HepG2 (cell line): ENCODE data around the gene C10orf90. TPM values are rescaled to one million over a fixed set of nuclear protein-coding genes. Genes with fewer than 3 reads are reported as not detected.

Experiments
- ATAC-seq: fragments of 200-7000 bp; cut with Tn5 transposase; 3 replicates; pipeline ENCODE4 v1.9.1; 2020; ENCODE audit warnings: mild to moderate bottlenecking, moderate library complexity
- BruUV-seq: library from RNA; stranded (reverse); fragments of 400-500 nt; replicated peaks from 2 replicates; lab custom pipeline; 2021; lab: Mats Ljungman, UMichigan
- CTCF ChIA-PET: fragments of 300-600 bp; formaldehyde crosslinking; extraction: SDS; loops from one replicate; lab custom pipeline; 2021; ENCODE audit warnings: low total read pairs, inconsistent platforms, low intra/inter-chr PET ratio; lab: Yijun Ruan, JAX
- POLR2A ChIA-PET: fragments of 350-600 bp; sonication (Branson Sonifier 250); formaldehyde crosslinking; loops from one replicate; lab custom pipeline; 2020; ENCODE audit warnings: antibody characterized with exemption, inconsistent platforms; lab: Yijun Ruan, JAX
- DNase-seq: peaks from one replicate; pipeline ENCODE4 v3.0.0-alpha.2; 2015; ENCODE audit warnings: low spot score
- FAIRE-seq: peaks from 3 replicates; lab custom pipeline; 2011; peaks lifted over from hg19 to GRCh38; lab: Jason Lieb, UNC
- H2AFZ ChIP-seq: one replicate; pipeline ENCODE4 v1.6.1; 2011; ENCODE audit warnings: low read length, inconsistent platforms
- H3K27ac ChIP-seq: fragments of 300-600 bp; 3 replicates; pipeline ENCODE4 v1.8.0; 2011; ENCODE audit warnings: mixed run types, mild to moderate bottlenecking, mixed read lengths, low read length, inconsistent platforms; ENCODE audit not compliant: insufficient read depth; ENCODE audit errors: extremely low read length
- H3K27me3 ChIP-seq, 2 experiments: fragments of 200-600 bp in 1 of 2; 2 replicates in 1 of 2; 3 replicates in 1 of 2; pipeline versions ENCODE4 v1.6.0 to v1.8.0; 2011; ENCODE audit warnings: low read length in 2 of 2, mild to moderate bottlenecking in 2 of 2, moderate library complexity in 2 of 2, inconsistent platforms in 1 of 2; ENCODE audit not compliant: insufficient read depth in 2 of 2, control insufficient read depth in 1 of 2
- H3K36me3 ChIP-seq, 2 experiments: fragments of 200-600 bp in 1 of 2; replicated peaks in 1 of 2; 2 replicates in 1 of 2; 3 replicates in 1 of 2; pipeline versions ENCODE4 v1.5.1 to v1.8.0; 2011; ENCODE audit warnings: low read length in 2 of 2, inconsistent platforms in 1 of 2; ENCODE audit not compliant: insufficient read depth in 2 of 2, control insufficient read depth in 1 of 2
- H3K4me1 ChIP-seq: 2 replicates; pipeline ENCODE4 v1.5.1; 2012; ENCODE audit warnings: low read length, inconsistent platforms; ENCODE audit not compliant: insufficient read depth
- H3K4me2 ChIP-seq: 2 replicates; pipeline ENCODE4 v1.6.0; 2011; ENCODE audit warnings: low read depth, low read length, inconsistent platforms
- H3K4me3 ChIP-seq, 3 experiments: fragments of 200-600 bp in 1 of 3; sonication (generic), shearing (Covaris generic) in 1 of 3; replicated peaks in 1 of 3; 2 replicates each; pipeline ENCODE4 v1.5.1; 2011 to 2016; ENCODE audit warnings: low read length in 3 of 3, inconsistent platforms in 2 of 3, low read depth in 2 of 3, mild to moderate bottlenecking in 2 of 3, control low read depth in 1 of 3, mixed read lengths in 1 of 3; ENCODE audit not compliant: insufficient read depth in 1 of 3
- H3K79me2 ChIP-seq: one replicate; pipeline ENCODE4 v1.6.1; 2011; ENCODE audit warnings: low read length, inconsistent platforms; ENCODE audit not compliant: insufficient read depth
- H3K9ac ChIP-seq: 2 replicates; pipeline ENCODE4 v1.6.0; 2011; ENCODE audit warnings: mild to moderate bottlenecking, low read depth, low read length, inconsistent platforms; ENCODE audit not compliant: insufficient read depth
- H3K9me3 ChIP-seq: 2 replicates; pipeline ENCODE4 v1.5.1; 2012; ENCODE audit warnings: mild to moderate bottlenecking, low read length
- H4K20me1 ChIP-seq: 2 replicates; pipeline ENCODE4 v1.6.0; 2011; ENCODE audit warnings: inconsistent platforms, mild to moderate bottlenecking, low read length, moderate library complexity; ENCODE audit not compliant: insufficient read depth
- HNRNPLL ChIP-seq: fragments of 200-400 bp; formaldehyde crosslinking; IDR thresholded peaks from 2 replicates; pipeline ENCODE4 v1.6.1; 2017; ENCODE audit warnings: mild to moderate bottlenecking, low read depth, low read length; ENCODE audit not compliant: poor library complexity, severe bottlenecking
- MTA1 ChIP-seq: sonication (generic); formaldehyde crosslinking; IDR thresholded peaks from 2 replicates; pipeline ENCODE4 v1.4.0; 2020; ENCODE audit warnings: missing genetic modification reagents, mild to moderate bottlenecking, borderline replicate concordance
- MTA3 ChIP-seq: sonication (generic); formaldehyde crosslinking; IDR thresholded peaks from 2 replicates; pipeline ENCODE4 v1.4.0; 2020; ENCODE audit warnings: missing genetic modification reagents
- PRDM10 ChIP-seq: sonication (generic); formaldehyde crosslinking; IDR thresholded peaks from 2 replicates; pipeline ENCODE4 v1.4.0; 2020; ENCODE audit warnings: low read depth, missing genetic modification reagents
- ZNF275 ChIP-seq: sonication (generic); formaldehyde crosslinking; IDR thresholded peaks from 2 replicates; pipeline ENCODE4 v1.8.0; 2022; ENCODE audit warnings: missing genetic modification reagents, mild to moderate bottlenecking, inconsistent platforms, borderline replicate concordance
- ZNF644 ChIP-seq: IDR thresholded peaks from 2 replicates; pipeline ENCODE4 v1.6.1; 2016; ENCODE audit warnings: low read depth
- ZSCAN20 ChIP-seq: sonication (generic); formaldehyde crosslinking; IDR thresholded peaks from 2 replicates; pipeline ENCODE4 v1.4.0; 2020; ENCODE audit warnings: missing genetic modification reagents, mild to moderate bottlenecking, borderline replicate concordance
- WGBS: methylation state at CpG from one replicate; pipeline ENCODE4 v1.1.6; 2017; ENCODE audit warnings: low lambda C conversion rate; 5-methylcytosine and 5-hydroxymethylcytosine counted together
- in situ Hi-C: cut with HindIII; loops from 2 replicates; pipeline ENCODE4 v1.10.0; 2017; ENCODE audit warnings: low pct_unique_long_range_greater_than_20kb; ENCODE audit not compliant: extremely low pct_ligation_motif_present
- intact Hi-C: fragments of 100-400 bp; cut with micrococcal nuclease; formaldehyde crosslinking; loops from one replicate; pipeline ENCODE4 v1.10.0; 2022; ENCODE audit not compliant: unreplicated experiment
- polyA plus RNA-seq, 8 experiments: library from polyadenylated mRNA; depleted of rRNA in 3 of 8; stranded (reverse) in 7 of 8; unstranded in 1 of 8; fragments of >200 nt; fragmentation: Illumina TruSeq in 4 of 8; extraction: Trizol in 4 of 8; gene quantifications; 2 replicates each; pipeline versions ENCODE4 v1.2.1 to v1.2.3, GENCODE V29; 2011 to 2016; ENCODE audit warnings: low read depth in 4 of 8, missing spikeins in 1 of 8, mixed read lengths in 1 of 8; ENCODE audit not compliant: insufficient read depth in 1 of 8
- total RNA-seq, 5 experiments: library from RNA; depleted of rRNA; stranded (reverse); fragments of >200 nt; fragmentation: Illumina TruSeq; extraction: Trizol; gene quantifications; 2 replicates each; pipeline ENCODE4 v1.2.3, GENCODE V29; 2016; ENCODE audit warnings: low read depth in 1 of 5

Gene C10orf90
- total and polyA plus RNA-seq, 2 of the 13 experiments (the other 11 are each of a cell fraction or from before 2014, with no cell fraction given): not detected

GRCh38 chr10:126431816-126432215 lies 238.7 kb downstream of the C10orf90 start:
- ATAC-seq (no peak), DNase-seq (no peak), FAIRE-seq (no peak)
- Histone ChIP-seq H3K36me3 (no peaks in the 10 kb centered on the region), H3K4me3 (no peak overlapping the region), H4K20me1 (no peaks in the 10 kb centered on the region), H3K79me2 (no peaks in the 10 kb centered on the region), H3K4me1 (no peaks in the 10 kb centered on the region), H3K27me3 (no peaks in the 10 kb centered on the region; a peak in 2 of 5 replicates), H3K4me2 (no peak overlapping the region), H3K27ac (no peak overlapping the region), H3K9me3 (no peaks in the 10 kb centered on the region), H2AFZ (no peak overlapping the region), H3K9ac (no peak overlapping the region)
- TF ChIP-seq MTA1 (CRISPR knock-in tag): no peak
- TF ChIP-seq MTA3 (CRISPR knock-in tag): no peak
- TF ChIP-seq HNRNPLL: no peak
- no peak for TF ChIP-seq PRDM10 (CRISPR knock-in tag)
- no peak for TF ChIP-seq ZSCAN20 (CRISPR knock-in tag)
- TF ChIP-seq ZNF275 (CRISPR knock-in tag): no peak
- TF ChIP-seq ZNF644 (CRISPR knock-in tag): no peak
- 0% methylated on average over 2 of the region's 2 CpGs for WGBS
- in situ Hi-C loops (no loop called here), intact Hi-C loops (no loop called here)
- ChIA-PET POLR2A (no interaction called here), CTCF (no interaction called here)
- no TSS peak for BruUV-seq
